C4-2B (cell line): Measurements from ENCODE around the gene ADCY6.

ENCODE experiments used
- CTCF ChIP-seq: fragments of 450-650 bp; conservative IDR thresholded peaks from 2 replicates; pipeline ENCODE4 v1.5.1; 2017; ENCODE audit warnings: mild to moderate bottlenecking
- ZFX ChIP-seq: fragments of 450-650 bp; IDR thresholded peaks from 2 replicates; pipeline ENCODE4 v1.6.1; 2017

DNA sequence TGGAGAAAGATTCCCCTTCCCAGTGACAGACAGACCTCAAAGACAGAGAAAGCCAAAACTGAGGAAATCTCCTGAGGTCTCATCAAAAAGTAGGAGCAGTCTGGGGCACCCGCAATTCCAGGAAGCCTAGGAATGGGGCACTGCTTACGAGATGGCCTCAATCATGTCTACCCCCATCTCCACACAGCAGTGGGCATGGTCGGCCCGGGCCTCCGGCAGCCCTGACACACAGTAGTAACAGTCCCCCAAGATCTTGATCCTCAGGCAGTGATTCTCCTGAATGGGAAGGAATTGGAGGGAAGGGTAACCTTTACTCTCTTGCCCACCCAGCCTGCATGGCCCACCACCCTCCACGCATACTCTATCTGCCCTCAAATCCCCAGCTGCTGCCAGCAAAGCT lies 11.9 kb downstream of the ADCY6 start:
- TF ChIP-seq CTCF (no peak), ZFX (no peak)
